IPS DF 4.7 (cell line): ENCODE measurements around the gene MYCBPAP.

ENCODE experiments used
- DNase-seq: peaks from one replicate; pipeline ENCODE4 v3.0.0-alpha.2; 2013; ENCODE audit warnings: low spot score; ENCODE audit errors: extremely low read depth

The MYCBPAP gene

GRCh38 chr17:50536683-50537646 lies 28.7 kb downstream of the MYCBPAP start:
- no peak for DNase-seq

- no peak for DNase-seq
These were observed 29.7 kb downstream of the MYCBPAP start for GRCh38 chr17:50537721-50538548.

- no peak for DNase-seq
These were observed 30.5 kb downstream of the MYCBPAP start for GRCh38 chr17:50538549-50539410.

GRCh38 chr17:50539762-50540559 lies 31.7 kb downstream of the MYCBPAP start:
- DNase-seq, result no peak

- DNase-seq, result no peak
These were observed 32.5 kb downstream of the MYCBPAP start for GRCh38 chr17:50540560-50541401.

GRCh38 chr17:50541402-50541715 lies 33.1 kb downstream of the MYCBPAP start:
- DNase-seq, result no peak

GRCh38 chr17:50541716-50542688 lies 33.8 kb downstream of the MYCBPAP start:
- no peak for DNase-seq

GRCh38 chr17:50542795-50543774 lies 34.8 kb downstream of the MYCBPAP start:
- DNase-seq, result no peak

GRCh38 chr17:50544516-50544915 lies 36.3 kb downstream of the MYCBPAP start:
- no peak for DNase-seq

GRCh38 chr17:50545311-50545710 lies 37.1 kb downstream of the MYCBPAP start:
- no peak for DNase-seq

- DNase-seq, result no peak
These were observed 38.4 kb downstream of the MYCBPAP start for GRCh38 chr17:50546701-50547034.

GRCh38 chr17:50547035-50547735 lies 38.9 kb downstream of the MYCBPAP start, which contains the start of gene SPATA20:
TSS of gene SPATA20 (plus strand) at chr17:50547174. CDS start at chr17:50547209, 35 bp downstream.
- DNase-seq, result no peak

- DNase-seq, result no peak
These were observed 39.5 kb downstream of the MYCBPAP start for GRCh38 chr17:50547736-50548083.

GRCh38 chr17:50548831-50549230 lies 40.6 kb downstream of the MYCBPAP start:
- DNase-seq, result no peak

- no peak for DNase-seq
These were observed 41.2 kb downstream of the MYCBPAP start for GRCh38 chr17:50549256-50549941.

- DNase-seq, result no peak
These were observed 41.7 kb downstream of the MYCBPAP start for GRCh38 chr17:50549969-50550368.
